Effector memory CD8-positive, alpha-beta T cell (primary cell): Measurements from ENCODE around the gene SLC44A5.

Experiments
- ATAC-seq: fragments of 150-1000 bp; cut with Tn5 transposase; replicated peaks from 2 replicates; pipeline ENCODE4 v1.10.0; 2021; ENCODE audit warnings: mild to moderate bottlenecking, moderate library complexity
- DNase-seq, 3 experiments: peaks; one replicate each; pipeline ENCODE4 v3.0.0; 2021
- H3K27ac Mint-ChIP-seq, 2 donors: one replicate each; pipeline ENCODE4 v1.8.0; 2022; ENCODE audit warnings: mild to moderate bottlenecking in 2 of 2, mixed read lengths in 2 of 2, moderate library complexity in 2 of 2
- H3K27me3 Mint-ChIP-seq, 2 donors: one replicate each; pipeline ENCODE4 v1.8.0; 2022; ENCODE audit warnings: mixed read lengths in 2 of 2
- H3K36me3 Mint-ChIP-seq: one replicate; pipeline ENCODE4 v1.8.0; 2022; ENCODE audit warnings: mild to moderate bottlenecking, moderate library complexity, mixed read lengths; ENCODE audit not compliant: insufficient read depth
- H3K4me1 Mint-ChIP-seq, 2 donors: one replicate each; pipeline ENCODE4 v1.8.0; 2022; ENCODE audit warnings: low read depth in 2 of 2, mixed read lengths in 2 of 2
- H3K4me3 Mint-ChIP-seq, 2 donors: one replicate each; pipeline ENCODE4 v1.8.0; 2022; ENCODE audit warnings: mild to moderate bottlenecking in 2 of 2, mixed read lengths in 2 of 2, moderate library complexity in 2 of 2
- H3K9me3 Mint-ChIP-seq, 2 donors: one replicate each; pipeline ENCODE4 v1.8.0; 2022; ENCODE audit warnings: mixed read lengths in 2 of 2

The SLC44A5 gene

GRCh38 chr1:75171876-75172275 is 439.0 kb downstream of the SLC44A5 start:
- DNase-seq (no peak), ATAC-seq (no peak)
- Mint-ChIP-seq H3K4me3 (no peak overlapping the region), H3K4me1 (no peaks in the 10 kb centered on the region), H3K36me3 (no peaks in the 10 kb centered on the region), H3K9me3 (peaks cover 0 to 5% of the 10 kb centered on the region in 2 donors), H3K27ac (no peak overlapping the region), H3K27me3 (no peaks in the 10 kb centered on the region)

- DNase-seq (no peak), ATAC-seq (no peak)
- Mint-ChIP-seq H3K4me1 (no peaks in the 10 kb centered on the region), H3K36me3 (no peaks in the 10 kb centered on the region), H3K27me3 (no peaks in the 10 kb centered on the region), H3K9me3 (peaks cover 0 to 2% of the 10 kb centered on the region in 2 donors), H3K4me3 (no peak overlapping the region), H3K27ac (no peak overlapping the region)
Measured at GRCh38 chr1:75170981-75171380, 439.9 kb downstream of the SLC44A5 start.

GRCh38 chr1:75170011-75170410 is 440.9 kb downstream of the SLC44A5 start:
- no peak overlapping the region for H3K27ac Mint-ChIP-seq
- no peaks in the 10 kb centered on the region for H3K27me3 Mint-ChIP-seq
- H3K4me3 Mint-ChIP-seq = no peak overlapping the region
- DNase-seq = no peak
- peaks cover 0 to 3% of the 10 kb centered on the region in 2 donors for H3K9me3 Mint-ChIP-seq
- no peak for ATAC-seq
- no peaks in the 10 kb centered on the region for H3K4me1 Mint-ChIP-seq
- no peaks in the 10 kb centered on the region for H3K36me3 Mint-ChIP-seq

GRCh38 chr1:75166821-75167220 is 444.1 kb downstream of the SLC44A5 start:
- DNase-seq (no peak), ATAC-seq (no peak)
- Mint-ChIP-seq H3K4me3 (no peak overlapping the region), H3K36me3 (no peaks in the 10 kb centered on the region), H3K27ac (no peak overlapping the region), H3K4me1 (no peaks in the 10 kb centered on the region), H3K9me3 (peaks cover 0 to 3% of the 10 kb centered on the region in 2 donors), H3K27me3 (no peaks in the 10 kb centered on the region)

GRCh38 chr1:75165264-75165663 is 445.6 kb downstream of the SLC44A5 start:
- Mint-ChIP-seq H3K27ac (no peak overlapping the region), H3K9me3 (peaks cover 0 to 1% of the 10 kb centered on the region in 2 donors), H3K4me3 (no peak overlapping the region), H3K27me3 (no peaks in the 10 kb centered on the region), H3K36me3 (no peaks in the 10 kb centered on the region), H3K4me1 (no peaks in the 10 kb centered on the region)
- DNase-seq (no peak), ATAC-seq (no peak)

GRCh38 chr1:75159154-75159553 is 451.8 kb downstream of the SLC44A5 start:
- DNase-seq = no peak
- Mint-ChIP-seq H3K9me3 (peaks cover 0 to 2% of the 10 kb centered on the region in 2 donors), H3K27me3 (no peaks in the 10 kb centered on the region), H3K27ac (no peak overlapping the region), H3K4me3 (no peak overlapping the region), H3K4me1 (no peaks in the 10 kb centered on the region), H3K36me3 (peaks cover 3% of the 10 kb centered on the region)
- ATAC-seq = no peak
